Measurements from ENCODE around the gene USP40.

USP40 gene

DNA sequence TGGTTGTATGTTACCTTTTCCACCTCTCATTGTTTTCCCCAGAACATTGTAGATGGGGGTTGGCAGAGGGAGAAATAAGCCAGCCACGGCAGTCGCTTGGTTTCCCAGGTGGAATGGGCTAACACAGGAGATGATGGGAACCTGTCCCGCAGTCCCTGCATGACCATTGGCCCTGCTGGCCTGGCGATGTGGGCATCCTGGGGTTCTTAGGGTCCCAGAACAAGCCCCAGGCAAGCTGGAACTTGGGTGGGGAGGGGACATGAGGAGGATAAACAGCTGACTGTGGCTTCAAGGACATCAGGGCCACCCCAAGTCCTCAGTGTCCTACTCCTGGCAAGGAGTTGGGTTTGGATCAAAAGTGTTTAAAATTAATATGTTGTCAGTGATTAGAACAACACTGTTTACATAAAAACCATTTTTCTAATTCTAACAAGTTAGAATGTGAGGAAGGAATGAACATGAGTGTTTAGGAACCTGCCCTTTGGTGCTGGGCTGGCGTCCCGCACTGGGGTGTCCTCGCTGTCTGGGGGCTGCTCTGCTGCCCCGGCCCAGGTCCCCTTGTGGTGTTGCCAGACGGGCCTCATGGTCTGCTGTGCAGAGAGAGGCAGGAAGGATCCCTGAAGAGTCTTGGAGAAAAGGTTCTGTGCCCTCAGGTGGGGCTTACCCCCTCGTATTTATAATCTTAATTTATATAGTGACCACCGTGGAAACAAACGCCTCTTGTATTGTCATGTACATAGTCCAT, 95.1 kb downstream of the USP40 start:
- no peak for DNase-seq

- DNase-seq = no peak
Measured at GRCh38 chr2:233470839-233471238, 95.7 kb downstream of the USP40 start.

- DNase-seq = no peak
Measured at GRCh38 chr2:233470011-233470687, 96.4 kb downstream of the USP40 start.

DNA sequence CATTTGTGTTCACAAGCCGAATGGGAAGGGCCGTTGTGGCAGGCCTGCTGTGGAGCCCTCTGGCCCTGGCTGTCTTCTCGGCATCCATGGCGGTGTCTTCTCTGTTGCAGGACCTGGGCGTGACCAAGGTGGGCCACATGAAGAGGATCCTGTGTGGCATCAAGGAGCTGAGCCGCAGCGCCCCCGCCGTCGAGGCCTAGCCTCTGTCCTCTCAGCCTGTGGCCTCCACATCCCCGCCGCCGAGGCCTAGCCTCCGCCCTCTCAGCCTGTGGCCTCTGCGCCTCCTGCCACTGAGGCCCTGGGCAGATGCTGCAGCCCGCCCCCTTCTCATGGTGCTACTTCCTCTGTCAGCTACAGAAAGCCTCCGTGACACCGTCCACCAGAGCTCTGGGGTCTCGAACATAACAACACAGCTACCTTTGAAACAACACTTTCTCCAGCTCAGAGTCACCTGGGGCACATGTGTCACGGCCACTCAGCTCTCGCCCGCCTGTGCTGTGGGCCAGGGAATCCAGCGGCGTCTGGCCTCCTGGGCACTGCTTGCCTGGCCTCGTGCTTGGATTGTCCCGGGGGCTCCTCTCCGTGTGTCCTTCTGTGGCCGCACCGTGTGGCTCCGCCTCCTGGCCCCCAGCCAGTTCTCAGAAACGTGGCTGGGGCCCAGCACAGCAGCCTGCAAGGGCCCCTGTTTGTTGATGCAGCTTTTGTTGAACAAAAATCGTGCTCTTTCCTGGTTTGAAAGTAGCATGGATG, 97.1 kb downstream of the USP40 start:
- DNase-seq = no peak

GRCh38 chr2:233468741-233469110, 97.9 kb downstream of the USP40 start:
- DNase-seq = no peak

DNA sequence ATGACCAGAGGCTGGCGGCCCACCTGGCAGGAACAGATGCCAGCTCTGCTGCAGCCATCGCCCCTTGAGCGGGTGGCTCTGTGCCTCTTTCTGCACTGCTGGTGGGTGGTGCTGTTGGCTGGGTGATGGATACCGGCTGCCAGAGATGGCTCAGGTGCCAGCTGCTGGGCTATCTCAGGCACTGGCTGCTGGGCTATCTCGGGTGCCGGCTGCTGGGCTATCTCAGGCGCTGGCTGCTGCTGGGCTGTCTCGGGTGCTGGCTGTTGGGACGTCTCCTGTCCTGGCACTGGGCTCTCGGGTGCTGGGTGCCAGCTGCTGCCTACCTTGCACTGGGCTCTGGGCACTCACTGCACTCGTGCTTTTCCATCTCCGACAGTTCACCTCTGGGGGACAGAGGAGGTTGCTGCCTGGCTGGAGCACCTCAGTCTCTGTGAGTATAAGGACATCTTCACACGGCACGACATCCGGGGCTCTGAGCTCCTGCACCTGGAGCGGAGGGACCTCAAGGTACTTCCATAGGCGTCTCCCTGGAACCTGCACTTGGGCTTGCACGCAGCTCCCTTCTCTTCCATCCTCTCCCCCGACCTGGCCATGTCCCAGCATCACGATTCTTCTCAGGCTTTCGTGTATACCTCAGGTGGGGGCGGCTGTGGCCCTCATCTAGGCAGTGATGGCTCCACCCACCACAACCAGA, 98.4 kb downstream of the USP40 start:
- no peak for DNase-seq

DNA sequence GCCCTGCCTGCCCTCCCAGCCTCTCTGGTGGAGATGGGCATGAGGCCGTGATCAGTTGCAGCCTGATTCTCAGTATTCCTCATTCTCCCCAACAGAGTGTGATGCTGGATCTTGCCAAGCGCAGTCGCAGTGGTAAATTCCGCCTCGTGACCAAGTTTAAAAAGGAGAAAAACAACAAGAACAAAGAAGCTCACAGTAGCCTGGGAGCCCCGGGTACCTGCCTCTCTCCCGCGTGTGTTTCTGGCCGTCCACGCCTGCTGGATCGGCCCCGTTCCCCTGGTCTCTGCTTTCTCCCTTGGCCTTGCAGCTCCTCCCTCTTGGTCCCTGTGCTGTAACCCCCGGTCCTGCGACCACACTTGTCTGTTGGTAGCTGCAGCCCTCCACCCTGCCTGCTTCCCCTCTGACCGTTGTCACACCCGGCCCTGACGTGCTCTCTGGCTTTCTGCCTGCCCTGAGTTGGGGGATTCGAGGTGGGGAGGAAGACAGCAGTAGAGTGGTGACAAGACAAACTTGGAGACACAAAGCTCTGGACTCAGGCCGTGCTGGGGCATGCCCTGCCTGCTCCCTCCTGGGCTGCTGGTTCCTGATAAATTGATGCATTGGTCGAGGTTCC, 99.5 kb downstream of the USP40 start:
- DNase-seq = no peak

- no peak for DNase-seq
Measured at GRCh38 chr2:233464531-233465240, 101.9 kb downstream of the USP40 start.

DNA sequence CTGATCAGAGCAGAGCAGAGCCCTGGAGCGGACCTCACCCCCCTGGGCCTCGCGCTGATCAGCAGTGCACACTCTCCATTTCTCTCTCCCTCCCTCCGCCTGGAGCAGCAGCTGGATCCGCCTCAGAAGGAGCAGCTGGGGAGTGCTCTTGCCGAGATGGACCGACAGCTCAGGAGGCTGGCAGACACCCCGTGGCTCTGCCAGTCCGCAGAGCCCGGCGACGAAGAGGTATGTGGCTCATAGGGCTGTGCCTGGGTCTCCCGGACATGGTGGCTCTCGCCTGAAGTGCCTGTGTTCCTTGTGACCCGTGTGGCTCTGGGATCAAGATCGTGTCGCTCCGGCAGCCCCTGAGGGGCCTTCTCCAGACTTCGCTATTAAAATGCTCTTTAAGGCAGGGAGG, 102.5 kb downstream of the USP40 start:
- no peak for DNase-seq

DNA sequence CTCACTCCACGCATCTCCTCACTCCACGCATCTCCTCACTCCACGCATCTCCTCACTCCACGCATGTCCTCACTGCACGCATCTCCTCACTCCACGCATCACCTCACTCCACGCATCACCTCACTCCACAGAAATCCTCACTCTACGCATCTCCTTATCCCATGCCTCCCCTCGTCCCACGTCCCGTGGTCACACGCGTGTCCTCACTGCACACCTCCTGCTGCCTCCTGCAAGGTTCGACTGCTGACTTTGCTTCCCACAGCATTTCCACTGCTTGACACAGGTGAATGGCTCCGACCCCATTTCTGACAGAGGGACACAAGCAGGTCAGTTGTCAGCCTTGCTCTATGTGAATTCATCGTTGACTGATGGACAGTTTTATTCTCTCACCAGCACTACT, 103.0 kb downstream of the USP40 start:
- DNase-seq = no peak

DNA sequence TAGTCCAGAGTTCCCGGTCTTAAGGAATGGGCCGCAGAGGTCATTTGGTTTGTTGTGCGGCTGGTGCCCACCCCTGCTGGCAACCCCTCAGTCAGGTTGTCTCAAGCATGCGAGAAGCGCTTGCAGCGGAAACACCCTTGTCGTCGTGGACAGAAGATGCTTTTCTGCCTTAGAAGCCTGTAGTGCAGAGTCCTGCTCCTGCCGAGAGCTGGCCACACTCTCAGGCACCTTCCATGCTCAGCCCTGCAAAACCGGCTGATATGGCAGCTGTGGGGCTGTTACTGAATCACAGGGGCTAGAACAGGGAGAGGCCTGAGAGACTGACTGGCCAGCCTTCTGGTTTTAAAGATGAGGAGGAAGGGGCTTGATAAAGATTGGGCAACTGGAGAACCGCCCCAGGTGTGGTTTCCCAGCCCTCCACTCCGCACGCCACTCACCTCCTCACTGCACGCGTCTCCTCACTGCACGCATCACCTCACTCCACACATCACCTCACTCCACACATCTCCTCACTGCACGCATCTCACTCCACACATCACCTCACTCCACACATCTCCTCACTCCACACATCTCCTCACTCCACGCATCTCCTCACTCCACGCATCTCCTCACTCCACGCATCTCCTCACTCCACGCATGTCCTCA, 103.6 kb downstream of the USP40 start:
- no peak for DNase-seq

- DNase-seq = no peak
Measured at GRCh38 chr2:233462202-233462785, 104.3 kb downstream of the USP40 start.

DNA sequence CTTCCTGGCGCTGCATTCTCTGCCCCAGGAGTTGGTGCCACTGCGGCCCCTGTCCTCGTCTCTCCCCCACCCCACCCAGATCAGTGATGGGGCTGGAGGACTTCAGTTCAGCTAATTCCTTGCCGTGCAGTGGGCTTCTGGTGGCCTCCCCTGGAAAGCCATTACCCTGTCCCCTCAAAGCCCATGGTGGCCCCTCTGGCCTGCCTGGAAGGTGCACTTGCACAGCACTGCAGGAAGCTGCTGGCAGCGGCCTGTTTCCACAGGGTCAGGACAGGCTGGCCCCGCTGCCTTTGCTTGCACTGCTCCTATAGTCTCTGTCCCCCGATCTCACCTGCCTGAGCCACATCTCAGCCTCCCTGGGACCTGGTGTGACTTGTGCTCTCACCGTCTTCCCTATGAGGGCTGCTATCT, 105.1 kb downstream of the USP40 start:
- DNase-seq = no peak

DNA sequence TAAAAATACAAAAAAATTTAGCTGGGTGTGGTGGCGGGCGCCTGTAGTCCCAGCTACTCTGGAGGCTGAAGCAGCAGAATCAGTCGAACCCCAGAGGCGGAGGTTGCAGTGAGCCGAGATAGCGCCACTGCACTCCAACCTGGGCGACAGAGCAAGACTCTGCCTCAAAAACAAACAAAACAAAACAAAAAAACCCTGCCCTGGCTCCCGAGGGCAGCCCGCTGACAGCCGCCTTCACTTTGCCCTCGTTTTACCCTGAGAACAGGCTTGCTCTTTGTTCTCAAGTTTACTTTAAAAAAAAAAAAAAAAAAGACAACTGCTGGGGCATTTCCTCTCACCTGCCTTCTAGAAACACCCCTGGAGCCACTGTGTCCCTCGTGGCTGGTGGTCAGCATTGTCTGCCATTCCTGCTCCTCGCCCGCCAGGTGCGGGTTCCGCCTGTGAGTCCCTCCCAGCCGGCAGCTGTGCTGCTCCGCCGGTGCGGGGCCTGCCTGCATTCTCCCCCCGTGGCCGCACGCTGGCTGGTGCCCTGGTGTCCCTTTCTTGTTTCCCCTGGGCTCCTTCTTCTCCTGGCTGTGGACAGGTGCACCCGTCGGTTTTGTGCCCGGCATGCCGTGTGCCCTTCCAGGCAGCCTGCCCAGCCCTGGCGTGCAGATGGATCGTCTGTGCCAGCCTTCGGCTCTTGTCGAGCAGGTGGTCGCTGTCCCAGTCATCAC, 105.7 kb downstream of the USP40 start:
- DNase-seq = no peak

- no peak for DNase-seq
Measured at GRCh38 chr2:233459426-233459825, 107.2 kb downstream of the USP40 start.

GRCh38 chr2:233458826-233459225, 107.8 kb downstream of the USP40 start:
- DNase-seq = no peak

DNA sequence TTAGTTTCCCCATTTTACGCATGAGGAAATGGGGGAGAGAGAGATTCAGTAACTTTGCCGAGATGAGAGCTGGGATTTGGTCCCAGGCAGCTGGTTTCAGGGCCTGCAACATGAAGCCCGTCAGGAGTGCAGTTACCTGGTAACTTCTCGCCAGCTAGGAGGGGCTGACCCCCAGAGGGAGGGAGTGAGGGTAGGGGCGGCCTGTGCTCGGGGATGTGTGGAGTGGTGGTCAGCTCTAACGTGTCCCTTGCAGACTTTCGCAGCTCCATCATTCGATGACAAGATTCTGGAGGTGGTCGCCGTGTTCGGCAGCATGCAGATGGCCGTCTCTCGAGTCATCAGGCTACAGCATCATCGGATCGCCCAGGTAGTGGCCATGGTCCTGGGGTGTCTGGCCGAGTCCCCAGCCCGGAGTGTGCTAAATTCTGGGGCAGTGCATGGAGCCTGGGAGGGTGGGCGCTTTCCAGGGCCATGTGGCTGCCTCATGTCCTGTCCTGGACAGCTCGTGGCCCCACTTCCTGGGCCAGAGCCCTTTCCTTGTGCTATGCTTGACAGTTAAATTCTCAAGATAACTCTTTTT, 108.5 kb downstream of the USP40 start:
- DNase-seq = no peak

GRCh38 chr2:233457356-233457755, 109.2 kb downstream of the USP40 start:
- DNase-seq = no peak

GRCh38 chr2:233456934-233457333, 109.6 kb downstream of the USP40 start:
- no peak for DNase-seq

DNA sequence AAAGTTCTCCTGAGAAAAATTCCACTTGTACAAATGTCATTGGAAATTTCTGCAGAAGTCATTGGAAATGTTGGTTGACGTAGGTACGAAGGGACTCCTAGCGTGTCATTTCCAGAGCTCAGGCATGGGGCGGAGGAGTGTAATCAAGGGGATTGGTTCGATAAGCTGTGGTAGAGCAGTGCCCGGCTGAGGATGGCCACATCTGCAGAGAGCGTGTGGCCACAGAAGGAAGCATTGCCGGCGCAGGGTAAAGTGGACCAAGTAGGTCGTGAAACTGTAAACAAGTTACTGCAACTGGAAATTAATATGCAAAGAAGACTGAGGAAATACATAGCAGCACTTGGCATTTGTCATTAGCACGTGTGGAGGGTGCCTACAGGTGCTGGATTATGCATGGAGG, 110.5 kb downstream of the USP40 start:
- no peak for DNase-seq
